HT1080 (cell line): ENCODE results near the gene PRND. TPM values are rescaled to one million over a fixed set of nuclear protein-coding genes. Genes with fewer than 3 reads are reported as not detected.
"Not testable (repeated sequence)": the region's sequence is repeated elsewhere in the genome, so short reads cannot be mapped to it uniquely, and the experiment has no call there.

Experiments
- DNase-seq: peaks from one replicate; pipeline ENCODE4 v3.0.0-alpha.2; 2015; ENCODE audit warnings: low read depth
- polyA plus RNA-seq, 2 experiments: library from polyadenylated mRNA; depleted of rRNA; stranded (reverse); fragments of >200 nt; gene quantifications; 2 replicates each; pipeline ENCODE4 v1.2.3, GENCODE V29; 2015
- total RNA-seq: library from RNA; depleted of rRNA; stranded (reverse); fragments of >200 nt; shearing (Covaris generic); gene quantifications from 2 replicates; pipeline ENCODE4 v1.2.3, GENCODE V29; 2014; rRNA removed

The PRND gene, protein sequence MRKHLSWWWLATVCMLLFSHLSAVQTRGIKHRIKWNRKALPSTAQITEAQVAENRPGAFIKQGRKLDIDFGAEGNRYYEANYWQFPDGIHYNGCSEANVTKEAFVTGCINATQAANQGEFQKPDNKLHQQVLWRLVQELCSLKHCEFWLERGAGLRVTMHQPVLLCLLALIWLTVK
- 0.18 and 0.27 TPM in 2 replicates for total RNA-seq
- 0.06 TPM in 1 of 2 replicates, not detected in the other for polyA plus RNA-seq (2015; cell fraction: cytosol; rRNA removed)
- polyA plus RNA-seq (2015; cell fraction: nucleus; rRNA removed): not detected in 2 replicates

DNA sequence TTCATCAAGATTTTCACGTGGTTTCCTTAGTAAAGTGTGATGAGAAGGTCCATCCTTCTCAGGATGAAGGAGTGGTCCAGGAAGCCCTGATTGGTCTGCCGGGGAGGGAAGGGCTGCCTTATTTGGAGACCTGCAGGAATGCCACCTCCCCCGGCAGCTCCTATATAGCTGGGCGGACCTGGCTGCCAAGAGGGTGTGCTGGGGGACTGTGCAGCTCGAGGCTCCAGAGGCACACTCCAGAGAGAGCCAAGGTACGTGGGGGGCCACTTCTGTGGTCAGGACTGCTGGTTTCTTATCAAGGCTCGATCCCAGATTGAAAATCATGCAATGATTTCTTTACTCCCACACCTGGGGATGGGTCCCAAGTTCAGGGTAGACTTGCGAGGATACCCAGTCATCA is at the start of gene PRND:
PRND (plus strand) TSS at position 191 of the 400 bp plus-strand sequence. CDS start 2,643 bp downstream, outside the sequence.
- DNase-seq: no peak

DNA sequence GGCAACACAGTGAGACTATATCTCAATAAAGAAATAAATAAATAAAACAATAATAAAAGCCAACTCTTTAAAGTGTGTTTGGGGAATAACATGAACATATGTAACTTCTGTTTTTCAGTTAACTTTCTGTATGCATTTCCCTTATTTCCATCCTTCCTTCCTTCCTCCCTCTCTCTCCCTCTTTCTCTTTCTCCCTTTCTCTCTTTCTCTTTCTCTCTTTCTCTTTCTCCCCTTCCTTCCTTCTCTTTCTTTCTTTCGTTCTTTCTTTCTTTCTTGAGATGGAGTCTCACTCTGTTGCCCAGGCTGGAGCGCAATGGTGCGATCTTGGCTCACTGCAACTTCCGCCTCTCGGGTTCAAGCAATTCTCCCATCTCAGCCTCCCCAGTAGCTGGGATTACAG is 48.8 kb upstream of the PRND start:
- no peak for DNase-seq

DNA sequence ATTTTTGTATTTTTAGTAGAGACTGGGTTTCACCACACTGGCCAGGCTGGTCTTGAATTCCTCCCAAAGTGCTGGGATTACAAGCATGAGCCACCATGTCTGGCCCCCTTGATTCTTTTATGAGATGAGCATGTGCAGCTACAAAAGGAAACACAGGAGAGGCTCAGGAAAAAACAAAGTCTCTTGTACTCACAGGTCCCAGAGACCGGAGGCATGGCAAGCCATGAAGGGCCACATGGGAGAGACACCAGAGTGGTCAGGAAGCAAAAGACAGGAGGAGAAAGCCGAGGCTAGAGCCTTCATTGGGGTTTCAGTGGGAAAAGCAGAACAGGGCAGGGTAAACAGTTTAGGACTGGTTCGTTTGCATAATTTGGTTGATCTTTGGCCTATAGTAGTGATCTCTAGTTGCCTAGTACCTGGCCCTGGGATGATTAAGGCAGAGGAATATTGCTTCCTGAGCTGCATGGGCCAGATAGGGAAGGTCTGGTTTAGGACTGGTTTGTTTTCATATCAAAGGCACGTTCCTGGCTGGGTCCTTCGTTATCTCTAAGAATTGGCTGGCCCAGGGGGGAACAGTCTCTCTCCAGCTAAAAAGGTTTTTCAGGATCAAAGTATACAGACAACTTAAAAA is 48.2 kb upstream of the PRND start:
- DNase-seq: no peak

DNA sequence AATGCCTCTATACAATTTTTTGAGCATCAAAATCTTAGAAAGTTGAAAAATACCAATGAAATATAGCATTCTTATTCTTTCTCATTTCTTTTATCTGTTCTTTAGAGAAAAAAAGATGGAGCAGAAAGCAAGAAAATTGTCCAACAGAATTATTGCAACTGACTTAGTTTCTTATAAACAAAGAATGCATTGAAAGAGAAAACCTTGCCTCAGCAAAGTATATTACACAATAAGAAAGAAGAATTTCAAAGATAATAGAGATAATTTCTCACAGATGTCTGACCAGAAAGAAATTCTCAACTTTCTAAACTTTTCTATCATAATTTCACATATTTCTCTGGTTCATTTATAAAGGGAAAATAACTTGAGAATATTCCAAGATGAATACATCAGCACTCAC is 47.0 kb upstream of the PRND start:
- DNase-seq: no peak

DNA sequence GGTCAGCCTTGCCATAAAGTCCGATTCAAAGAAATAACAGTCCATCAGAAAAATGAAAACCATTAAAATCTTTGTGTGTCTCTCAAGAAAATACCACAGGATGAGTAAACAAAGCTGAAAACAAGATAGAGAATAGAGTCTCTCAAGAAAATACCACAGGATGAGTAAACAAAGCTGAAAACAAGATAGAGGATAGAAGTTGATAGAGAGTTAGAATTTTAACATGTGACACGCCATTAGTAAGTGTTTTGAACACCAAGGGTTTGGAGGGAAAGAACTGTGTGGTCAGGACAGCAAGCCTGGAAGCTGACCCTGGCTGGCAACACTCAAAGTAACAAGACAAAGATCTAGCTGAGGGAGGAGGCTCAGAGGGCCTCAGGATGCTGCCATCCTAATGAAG is 43.9 kb upstream of the PRND start:
- DNase-seq: no peak

DNA sequence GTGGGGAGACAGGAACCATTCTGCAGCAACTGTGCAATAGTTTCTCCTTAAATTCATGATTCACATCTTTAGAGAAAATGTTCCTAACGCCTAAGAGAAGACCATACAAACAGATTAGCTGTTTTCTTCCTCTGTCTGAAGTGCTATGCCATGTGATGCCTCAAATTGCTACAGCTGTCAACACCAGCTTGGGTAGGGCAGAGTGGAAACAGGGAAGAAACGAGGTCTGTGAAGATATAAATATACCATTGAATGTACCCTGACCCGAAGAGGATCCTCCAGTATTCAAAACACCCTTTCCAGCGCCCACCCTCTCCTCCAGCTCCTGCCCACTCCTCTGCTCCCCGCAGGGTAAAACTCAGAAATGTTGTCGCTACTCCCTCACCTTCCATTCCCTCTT is 40.3 kb upstream of the PRND start:
- no peak for DNase-seq

DNA sequence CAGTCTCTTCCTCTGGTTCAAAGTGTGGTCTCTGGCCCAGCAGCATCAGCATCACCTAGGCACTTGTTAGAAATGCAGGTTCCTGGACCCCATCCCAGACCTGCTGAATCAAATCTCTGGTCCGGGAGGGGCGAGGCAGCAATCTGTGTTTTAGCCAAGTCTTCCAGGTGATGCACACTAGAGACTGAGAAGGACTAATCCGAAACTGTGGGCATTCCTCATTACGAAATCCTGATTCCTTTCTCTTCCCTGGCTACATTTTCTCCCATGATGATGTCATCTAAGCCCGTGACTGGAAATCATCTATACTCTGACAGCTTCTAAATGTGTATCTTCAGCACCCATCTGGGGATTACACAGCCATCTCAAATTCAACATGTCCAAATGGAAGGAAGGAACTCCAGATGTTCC is 39.7 kb upstream of the PRND start:
- no peak for DNase-seq

DNA sequence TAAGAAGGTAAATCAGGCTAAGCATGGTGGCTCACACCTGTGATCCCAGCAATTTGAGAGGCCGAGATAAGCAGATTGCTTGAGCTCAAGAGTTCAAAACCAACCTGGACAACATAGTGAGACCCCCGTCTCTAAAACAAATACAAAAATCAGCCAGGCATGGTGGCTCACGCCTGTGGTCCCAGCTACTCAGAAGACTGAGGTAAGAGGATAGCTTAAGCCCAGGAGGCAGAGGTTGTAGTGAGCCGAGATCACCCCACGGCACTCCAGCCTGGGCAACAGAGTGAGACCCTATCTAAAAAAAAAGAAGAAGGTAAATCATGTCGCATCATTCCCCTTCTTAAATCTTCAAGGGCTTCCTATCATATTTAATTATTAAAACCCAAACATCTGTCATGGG is 39.0 kb upstream of the PRND start:
- DNase-seq: no peak

DNA sequence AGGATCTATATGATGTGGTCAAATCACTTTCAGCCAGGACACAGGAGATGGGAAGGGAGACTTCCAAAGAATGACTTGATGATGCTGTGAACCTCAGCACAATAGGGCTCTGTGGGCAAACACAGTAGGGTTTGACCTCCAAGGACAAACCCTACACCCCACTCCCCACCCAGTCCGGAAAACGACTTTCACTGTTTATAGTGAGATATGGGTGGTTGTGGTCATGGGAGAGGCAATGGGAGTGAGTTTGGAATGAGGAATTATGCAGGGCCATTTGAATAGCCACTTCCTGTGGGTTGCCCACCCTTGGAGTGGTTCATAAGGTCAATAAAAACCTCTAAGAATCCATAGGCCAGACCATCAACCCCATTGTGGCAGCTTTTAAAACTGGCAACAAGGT is 38.4 kb upstream of the PRND start:
- peak; percentile 73 for DNase-seq

DNA sequence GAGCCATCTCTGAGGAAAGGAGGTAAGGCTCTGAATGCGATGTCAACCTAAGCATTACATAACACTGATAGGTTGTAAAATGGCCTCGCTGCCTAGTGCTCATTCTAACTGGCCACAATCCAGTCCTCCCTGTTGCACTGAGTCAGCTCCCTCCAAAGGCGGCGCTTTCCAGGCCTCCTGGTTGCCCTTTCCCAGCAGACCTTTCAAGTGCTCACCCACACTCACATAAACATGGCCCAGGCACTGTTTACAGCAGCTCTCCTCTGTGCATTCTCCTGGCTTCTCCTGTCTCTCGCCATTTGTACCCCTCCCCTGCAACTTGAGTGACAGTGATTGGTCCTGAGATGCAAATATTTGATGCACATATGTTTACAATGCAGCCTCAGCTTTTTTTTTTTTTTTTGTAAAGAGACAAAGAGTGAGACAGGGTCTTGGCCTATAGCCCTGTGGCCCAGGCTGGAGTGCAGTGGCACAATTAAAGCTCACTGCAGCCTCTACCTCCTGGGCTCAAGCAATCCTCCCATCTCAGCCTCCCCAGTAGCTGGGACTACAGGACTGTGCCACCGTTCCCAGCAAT is 36.8 kb upstream of the PRND start:
- DNase-seq: no peak

DNA sequence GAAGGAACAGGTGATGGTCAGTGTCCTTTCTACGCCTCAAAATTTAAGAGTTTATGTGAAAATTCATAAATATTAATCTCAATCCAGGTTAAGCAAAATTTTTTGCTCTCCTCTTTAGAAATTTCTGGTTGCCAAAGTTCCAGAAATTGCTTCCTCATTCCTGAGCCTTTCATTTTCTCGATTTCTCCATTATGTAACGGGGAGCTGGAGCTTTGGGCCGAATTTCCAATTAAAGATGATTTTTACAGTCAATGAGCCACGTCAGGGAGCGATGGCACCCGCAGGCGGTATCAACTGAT is 35.8 kb upstream of the PRND start:
- no peak for DNase-seq

DNA sequence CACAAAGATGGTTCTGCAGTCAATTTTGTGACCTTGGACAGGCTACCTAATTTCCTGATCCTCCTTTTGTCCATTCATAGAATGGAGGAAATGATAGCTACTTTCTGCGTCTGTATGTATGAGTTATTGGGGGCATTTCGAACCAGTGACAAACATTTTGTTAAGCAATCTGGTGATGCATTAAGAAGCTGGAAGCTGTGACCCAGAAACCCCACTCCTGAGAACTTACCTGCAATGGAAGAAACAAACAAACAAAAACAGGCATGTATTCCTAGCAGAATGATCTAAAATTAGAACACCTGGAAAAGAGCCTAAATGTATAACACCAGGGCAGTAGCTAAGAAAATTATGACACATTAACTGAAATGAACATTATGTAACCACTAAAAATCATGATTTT is 33.4 kb upstream of the PRND start:
- DNase-seq: no peak

DNA sequence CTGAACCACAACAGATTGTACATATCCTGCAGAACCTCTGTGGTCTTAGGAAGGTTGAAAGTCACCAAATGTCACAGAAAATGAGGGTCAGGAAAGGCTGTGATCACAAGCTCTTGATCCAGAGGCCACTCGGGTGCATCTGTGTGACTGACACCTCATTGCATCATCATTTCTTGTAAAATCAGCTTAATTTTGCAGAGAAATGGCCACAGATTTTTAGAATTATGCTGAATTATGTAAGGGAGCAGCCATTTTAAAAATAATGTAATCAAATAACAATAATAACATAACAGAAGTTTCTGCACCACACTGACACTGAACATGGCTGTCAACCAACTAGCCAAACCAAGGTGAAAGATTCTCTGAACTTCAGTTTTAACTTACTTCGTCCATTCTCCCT is 32.5 kb upstream of the PRND start:
- DNase-seq: no peak

DNA sequence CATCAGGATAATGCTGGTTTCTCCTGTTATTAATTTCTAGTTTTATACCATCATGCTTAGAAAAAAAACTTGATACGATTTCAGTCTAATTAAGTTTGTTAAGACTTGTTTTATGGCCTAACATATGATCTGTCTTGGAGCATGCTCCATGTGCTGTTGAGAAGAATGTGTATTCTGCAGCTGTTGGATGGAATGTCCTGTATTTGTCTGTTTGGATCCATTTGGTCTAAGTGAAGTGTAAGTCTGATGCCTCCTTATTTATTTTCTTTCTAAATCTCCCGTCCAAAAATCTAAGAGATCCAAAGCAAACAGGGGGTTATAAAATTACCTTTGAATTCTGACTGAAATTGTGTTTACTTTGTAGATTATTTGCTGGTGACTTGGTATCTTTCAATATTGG is 30.0 kb upstream of the PRND start:
- no peak for DNase-seq

DNA sequence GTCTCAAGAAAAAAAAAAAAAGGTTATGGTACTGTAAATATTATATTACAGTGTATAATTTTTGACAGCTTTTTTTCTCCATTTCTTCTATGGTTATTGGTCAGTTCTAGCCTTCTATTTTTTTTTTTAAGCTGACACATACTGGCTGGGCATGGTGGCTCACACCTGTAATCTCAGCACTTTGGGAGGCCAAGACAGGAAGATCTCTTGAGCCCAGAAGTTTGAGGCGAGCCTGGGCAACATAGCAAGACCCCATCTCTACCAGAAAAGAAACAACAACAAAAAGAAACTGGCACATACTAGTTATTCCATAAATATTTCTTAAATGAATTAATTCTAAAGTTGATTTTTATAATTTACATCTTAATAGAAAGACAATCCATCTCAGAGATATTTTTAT is 27.6 kb upstream of the PRND start:
- DNase-seq: no peak

DNA sequence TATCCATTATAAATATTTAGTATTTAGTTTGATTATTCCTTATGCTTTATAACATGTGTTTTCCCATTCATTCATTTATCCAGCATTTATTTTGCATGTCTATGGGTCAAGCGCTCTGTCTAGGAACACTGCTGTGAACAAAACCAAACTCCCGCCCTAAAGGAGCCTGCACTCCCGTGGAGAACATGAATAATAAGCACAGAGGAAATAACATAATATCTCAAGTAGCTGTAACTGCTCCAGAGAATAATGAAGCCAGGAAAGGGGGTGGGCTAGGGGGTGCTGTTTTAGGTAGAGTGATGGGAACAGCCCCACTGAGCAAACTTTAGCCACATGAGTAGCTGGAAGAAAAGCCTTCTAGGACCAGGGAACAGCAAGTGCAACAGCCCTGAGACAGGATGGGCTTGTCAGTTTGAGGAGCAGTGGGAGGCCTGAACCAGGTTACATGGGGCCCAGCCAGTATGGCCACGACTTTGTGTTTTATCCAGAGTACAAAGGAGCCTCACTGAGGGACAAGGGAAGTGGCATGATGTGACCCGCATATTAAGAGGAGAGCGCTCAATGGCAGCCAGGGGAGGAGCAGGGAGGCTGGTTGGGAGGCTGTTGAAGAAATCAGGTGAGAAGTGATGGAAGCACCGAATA is 24.4 kb upstream of the PRND start:
- DNase-seq: no peak

DNA sequence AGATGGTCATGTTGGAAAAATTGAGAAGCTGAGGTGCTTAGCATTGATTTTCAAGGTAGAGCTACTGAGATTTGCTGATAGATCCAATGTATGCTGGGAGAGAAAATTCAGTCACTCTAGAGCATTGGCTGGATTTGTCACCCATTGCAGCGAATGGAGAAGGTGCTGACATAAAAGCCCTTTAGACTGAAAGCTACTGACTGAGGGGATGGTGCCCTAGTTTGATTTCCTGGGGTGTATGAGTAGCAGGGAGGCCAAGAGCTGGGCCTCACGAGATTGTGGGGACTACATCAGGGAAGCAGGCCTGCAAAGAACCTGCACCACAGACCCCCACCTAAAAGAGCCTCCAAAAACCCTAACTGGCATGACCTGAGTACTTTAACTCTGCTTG is 23.9 kb upstream of the PRND start:
- no peak for DNase-seq

DNA sequence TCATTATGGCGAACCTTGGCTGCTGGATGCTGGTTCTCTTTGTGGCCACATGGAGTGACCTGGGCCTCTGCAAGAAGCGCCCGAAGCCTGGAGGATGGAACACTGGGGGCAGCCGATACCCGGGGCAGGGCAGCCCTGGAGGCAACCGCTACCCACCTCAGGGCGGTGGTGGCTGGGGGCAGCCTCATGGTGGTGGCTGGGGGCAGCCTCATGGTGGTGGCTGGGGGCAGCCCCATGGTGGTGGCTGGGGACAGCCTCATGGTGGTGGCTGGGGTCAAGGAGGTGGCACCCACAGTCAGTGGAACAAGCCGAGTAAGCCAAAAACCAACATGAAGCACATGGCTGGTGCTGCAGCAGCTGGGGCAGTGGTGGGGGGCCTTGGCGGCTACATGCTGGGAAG is 22.5 kb upstream of the PRND start:
- no peak for DNase-seq

DNA sequence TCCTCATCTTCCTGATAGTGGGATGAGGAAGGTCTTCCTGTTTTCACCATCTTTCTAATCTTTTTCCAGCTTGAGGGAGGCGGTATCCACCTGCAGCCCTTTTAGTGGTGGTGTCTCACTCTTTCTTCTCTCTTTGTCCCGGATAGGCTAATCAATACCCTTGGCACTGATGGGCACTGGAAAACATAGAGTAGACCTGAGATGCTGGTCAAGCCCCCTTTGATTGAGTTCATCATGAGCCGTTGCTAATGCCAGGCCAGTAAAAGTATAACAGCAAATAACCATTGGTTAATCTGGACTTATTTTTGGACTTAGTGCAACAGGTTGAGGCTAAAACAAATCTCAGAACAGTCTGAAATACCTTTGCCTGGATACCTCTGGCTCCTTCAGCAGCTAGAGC is 21.8 kb upstream of the PRND start:
- no peak for DNase-seq

DNA sequence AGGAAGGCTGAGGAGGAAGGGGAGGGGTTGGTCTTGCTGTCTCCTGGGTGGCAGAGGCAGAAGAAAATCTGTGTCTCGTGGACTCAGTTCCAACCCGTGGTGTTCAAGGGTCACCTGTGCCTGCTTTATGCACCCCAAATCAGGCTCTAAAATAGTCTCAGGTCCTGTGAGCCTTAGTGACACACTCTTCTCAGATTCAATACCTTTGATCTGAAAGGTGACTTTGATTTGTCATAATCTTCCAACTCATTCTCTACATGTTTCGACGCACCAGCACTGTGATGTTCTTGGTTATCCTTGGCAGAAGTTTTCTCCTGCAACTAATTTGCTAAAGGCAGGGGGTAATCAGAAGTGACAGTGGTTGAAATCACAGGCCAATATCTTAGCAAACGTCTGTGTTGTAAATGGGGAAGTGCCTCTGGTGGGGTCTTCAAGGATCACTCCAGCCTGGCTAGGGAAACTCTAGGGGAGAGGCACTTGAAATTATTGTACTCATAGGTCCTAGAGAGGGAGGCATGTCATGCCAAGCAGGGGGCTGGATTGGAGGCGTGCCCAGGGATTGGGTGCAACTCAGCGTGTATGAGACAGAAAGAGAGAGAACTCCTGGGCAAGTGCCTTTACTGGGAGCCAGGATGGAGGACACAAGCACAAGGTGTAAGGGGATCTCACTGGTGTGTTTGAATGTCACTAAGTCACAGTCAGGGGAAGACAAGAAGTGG is 19.0 kb upstream of the PRND start:
- no peak for DNase-seq

DNA sequence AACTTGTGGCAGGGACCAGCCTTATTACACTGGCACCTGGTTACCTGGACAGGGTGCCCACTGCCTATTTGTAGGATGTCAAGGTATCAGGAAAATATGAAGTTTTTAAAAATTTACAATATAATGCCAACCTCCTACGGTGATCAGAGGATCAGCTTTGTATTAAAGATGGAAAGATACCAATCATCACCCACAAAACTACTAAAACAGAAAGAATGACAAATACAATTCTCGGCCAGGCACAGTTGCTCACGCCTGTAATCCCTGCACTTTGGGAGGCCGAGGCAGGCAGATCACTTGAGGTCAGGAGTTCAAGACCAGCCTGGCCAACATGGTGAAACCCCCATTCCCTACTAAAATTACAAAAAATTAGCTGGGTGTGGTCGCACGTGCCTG is 18.4 kb upstream of the PRND start:
- DNase-seq: no peak

DNA sequence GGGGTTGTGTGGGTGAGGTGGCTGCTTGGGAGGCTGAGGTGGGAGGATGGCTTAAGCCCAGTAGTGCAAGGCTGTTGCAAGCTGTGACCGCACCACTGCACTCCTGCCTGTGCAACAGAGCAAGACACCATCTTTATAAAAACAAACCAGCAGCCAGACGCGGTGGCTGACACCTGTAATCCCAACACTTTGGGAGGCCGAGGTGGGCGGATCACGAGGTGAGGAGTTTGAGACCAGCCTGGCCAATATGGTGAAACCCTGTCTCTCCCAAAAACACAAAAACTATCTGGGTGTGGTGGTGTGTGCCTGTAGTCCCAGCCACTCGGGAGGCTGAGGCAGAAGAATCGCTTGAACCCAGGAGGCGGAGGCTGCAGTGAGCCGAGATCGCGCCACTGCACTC is 14.8 kb upstream of the PRND start:
- DNase-seq: not testable (repeated sequence)
